Uterus (tissue), 4 donors: ENCODE results near the gene PCK1. TPM values are rescaled to one million over a fixed set of nuclear protein-coding genes. Genes with fewer than 3 reads are reported as not detected.

Experiments
- DNase-seq, 2 donors: peaks; one replicate each; pipeline ENCODE4 v3.0.0-alpha.2; 2019 to 2020
- H3K27ac ChIP-seq, 2 donors: fragments of 200-600 bp; sonication (generic); 1 replicate in 1 of 2; 2 replicates in 1 of 2; pipeline ENCODE4 v1.5.1; 2016 to 2018
- H3K27me3 ChIP-seq, 2 donors: fragments of 200-600 bp; sonication (generic); one replicate each; pipeline ENCODE4 v1.5.1; 2018 to 2019; ENCODE audit warnings: control low read depth in 1 of 2
- H3K36me3 ChIP-seq, 2 donors: fragments of 200-600 bp; sonication (generic); one replicate each; pipeline ENCODE4 v1.5.1; 2019; ENCODE audit warnings: control low read depth in 1 of 2
- H3K4me1 ChIP-seq, 2 donors: fragments of 200-600 bp; sonication (generic); one replicate each; pipeline ENCODE4 v1.5.1; 2018 to 2019; ENCODE audit warnings: control low read depth in 1 of 2
- H3K4me3 ChIP-seq, 2 donors: fragments of 200-600 bp; sonication (generic); 1 replicate in 1 of 2; 2 replicates in 1 of 2; pipeline ENCODE4 v1.5.1; 2018 to 2019; ENCODE audit warnings: mild to moderate bottlenecking in 1 of 2
- H3K9me3 ChIP-seq, 2 donors: fragments of 200-600 bp; sonication (generic); one replicate each; pipeline ENCODE4 v1.5.1; 2019; ENCODE audit warnings: control low read depth in 1 of 2
- CTCF ChIP-seq, 4 experiments: fragments of 200-600 bp in 2 of 4; fragments of 450-650 bp in 2 of 4; sonication (generic) in 2 of 4; IDR thresholded peaks; one replicate each; pipeline ENCODE4 v1.5.1; 2016 to 2019; ENCODE audit warnings: antibody characterized with exemption in 4 of 4, mild to moderate bottlenecking in 2 of 4, moderate library complexity in 1 of 4
- POLR2A ChIP-seq, 2 donors: fragments of 450-650 bp; IDR thresholded peaks; one replicate each; pipeline ENCODE4 v1.6.1; 2016; ENCODE audit warnings: antibody characterized with exemption in 2 of 2, mild to moderate bottlenecking in 1 of 2, moderate library complexity in 1 of 2
- intact Hi-C: fragments of 100-400 bp; cut with DNase I; formaldehyde crosslinking; loops from one replicate; pipeline ENCODE4 v1.15.1; 2023; ENCODE audit warnings: low total_unique reads
- total RNA-seq, 4 donors: library from RNA; depleted of rRNA in 3 of 4; stranded (reverse); fragments of >200 nt in 3 of 4; gene quantifications; one replicate each; pipeline versions ENCODE4 v1.1.0 to v1.2.4, GENCODE V29; 2014 to 2023
- donor health status: DM: yes; HTN: yes; CAD: no.

PCK1 gene
- total RNA-seq, 4 donors from 2014 or later: 0.26 to 1.8 (median 1.4) TPM; not detected in 1

- no peaks in the 10 kb centered on the region for H3K9me3 ChIP-seq
- DNase-seq: no peak
- intact Hi-C loops: no loop called here
- no peaks in the 10 kb centered on the region for H3K36me3 ChIP-seq
- no peaks in the 10 kb centered on the region for H3K27me3 ChIP-seq
- no peaks in the 10 kb centered on the region for H3K4me1 ChIP-seq
- H3K27ac ChIP-seq: no peak overlapping the region
- TF ChIP-seq POLR2A (IDR thresholded peaks at IDR 0.05) (no peak), CTCF (IDR thresholded peaks at IDR 0.05) (no peak)
- H3K4me3 ChIP-seq: no peak overlapping the region
Observed at GRCh38 chr20:57611586-57612311, 50.8 kb downstream of the PCK1 start.

GRCh38 chr20:57612436-57612835 lies 51.5 kb downstream of the PCK1 start:
- no peak for TF ChIP-seq POLR2A (IDR thresholded peaks at IDR 0.05)
- TF ChIP-seq CTCF (IDR thresholded peaks at IDR 0.05): no peak
- no peaks in the 10 kb centered on the region for H3K36me3 ChIP-seq
- H3K4me1 ChIP-seq: no peaks in the 10 kb centered on the region
- intact Hi-C loops: no loop called here
- H3K27me3 ChIP-seq: no peaks in the 10 kb centered on the region
- DNase-seq: no peak
- H3K4me3 ChIP-seq: no peak overlapping the region
- no peak overlapping the region for H3K27ac ChIP-seq
- no peaks in the 10 kb centered on the region for H3K9me3 ChIP-seq

- H3K9me3 ChIP-seq: no peaks in the 10 kb centered on the region
- no peaks in the 10 kb centered on the region for H3K4me1 ChIP-seq
- no peaks in the 10 kb centered on the region for H3K27me3 ChIP-seq
- DNase-seq: no peak
- H3K27ac ChIP-seq: no peak overlapping the region
- no peak for TF ChIP-seq POLR2A (IDR thresholded peaks at IDR 0.05)
- TF ChIP-seq CTCF (IDR thresholded peaks at IDR 0.05): no peak
- no peak overlapping the region for H3K4me3 ChIP-seq
- intact Hi-C loops: no loop called here
- H3K36me3 ChIP-seq: no peaks in the 10 kb centered on the region
Observed at GRCh38 chr20:57612916-57613315, 52.0 kb downstream of the PCK1 start.

GRCh38 chr20:57613481-57613921 lies 52.6 kb downstream of the PCK1 start:
- Histone ChIP-seq H3K9me3 (no peaks in the 10 kb centered on the region), H3K27ac (no peak overlapping the region), H3K27me3 (no peaks in the 10 kb centered on the region), H3K4me1 (no peaks in the 10 kb centered on the region), H3K4me3 (no peak overlapping the region), H3K36me3 (no peaks in the 10 kb centered on the region)
- DNase-seq: no peak
- intact Hi-C loops: no loop called here
- TF ChIP-seq POLR2A (IDR thresholded peaks at IDR 0.05): no peak
- no peak for TF ChIP-seq CTCF (IDR thresholded peaks at IDR 0.05)

- DNase-seq: no peak
- intact Hi-C loops: no loop called here
- Histone ChIP-seq H3K27me3 (no peaks in the 10 kb centered on the region), H3K4me1 (no peaks in the 10 kb centered on the region), H3K36me3 (no peaks in the 10 kb centered on the region), H3K9me3 (no peaks in the 10 kb centered on the region), H3K27ac (no peak overlapping the region), H3K4me3 (no peak overlapping the region)
- TF ChIP-seq CTCF (IDR thresholded peaks at IDR 0.05): no peak
- TF ChIP-seq POLR2A (IDR thresholded peaks at IDR 0.05): no peak
Observed at GRCh38 chr20:57614490-57615444, 53.9 kb downstream of the PCK1 start.
